Osteocyte (in vitro differentiated cells): Measurements from ENCODE around the gene RAPGEF5. TPM values are rescaled to one million over a fixed set of nuclear protein-coding genes. Genes with fewer than 3 reads are reported as not detected.

Experiments
- DNase-seq: peaks from one replicate; pipeline ENCODE4 v3.0.0; 2021; ENCODE audit warnings: mixed read lengths; ENCODE audit not compliant: unreplicated experiment; ENCODE audit errors: extremely low spot score
- H3K27ac Mint-ChIP-seq: one replicate; pipeline ENCODE4 v1.8.0; 2021; ENCODE audit warnings: mild to moderate bottlenecking, mixed read lengths; ENCODE audit not compliant: unreplicated experiment
- H3K27me3 Mint-ChIP-seq: one replicate; pipeline ENCODE4 v1.8.0; 2021; ENCODE audit warnings: mixed read lengths; ENCODE audit not compliant: unreplicated experiment
- H3K36me3 Mint-ChIP-seq: one replicate; pipeline ENCODE4 v1.8.0; 2021; ENCODE audit warnings: mixed read lengths; ENCODE audit not compliant: unreplicated experiment
- H3K4me1 Mint-ChIP-seq: one replicate; pipeline ENCODE4 v1.8.0; 2021; ENCODE audit warnings: mixed read lengths; ENCODE audit not compliant: unreplicated experiment
- H3K4me3 Mint-ChIP-seq: one replicate; pipeline ENCODE4 v1.8.0; 2021; ENCODE audit warnings: mild to moderate bottlenecking, moderate library complexity, mixed read lengths; ENCODE audit not compliant: unreplicated experiment
- H3K9me3 Mint-ChIP-seq: one replicate; pipeline ENCODE4 v1.8.0; 2021; ENCODE audit warnings: mixed read lengths; ENCODE audit not compliant: unreplicated experiment
- CTCF ChIP-seq: fragments of 200-600 bp; sonication (generic); IDR thresholded peaks from 2 replicates; pipeline ENCODE4 v1.5.0; 2021; ENCODE audit warnings: antibody characterized with exemption, mild to moderate bottlenecking, moderate library complexity
- total RNA-seq: library from RNA; stranded (reverse); gene quantifications from 2 replicates; pipeline ENCODE4 v1.2.1, GENCODE V29; 2021

Gene RAPGEF5
- total RNA-seq, 1 donor from 2014 or later, result 0.27 TPM

GRCh38 chr7:22117222-22117621, 239.7 kb downstream of the RAPGEF5 start:
- no peak for DNase-seq
- Mint-ChIP-seq H3K4me1 (no peaks in the 10 kb centered on the region), H3K36me3 (no peaks in the 10 kb centered on the region), H3K9me3 (no peaks in the 10 kb centered on the region), H3K27ac (no peak overlapping the region), H3K4me3 (no peak overlapping the region), H3K27me3 (peaks cover 7% of the 10 kb centered on the region)
- no peak for TF ChIP-seq CTCF

- no peaks in the 10 kb centered on the region for H3K4me1 Mint-ChIP-seq
- peaks cover 2% of the 10 kb centered on the region for H3K27me3 Mint-ChIP-seq
- H3K27ac Mint-ChIP-seq, result no peak overlapping the region
- no peak for DNase-seq
- H3K4me3 Mint-ChIP-seq, result no peak overlapping the region
- no peaks in the 10 kb centered on the region for H3K36me3 Mint-ChIP-seq
- no peaks in the 10 kb centered on the region for H3K9me3 Mint-ChIP-seq
- no peak for TF ChIP-seq CTCF
Observed at GRCh38 chr7:22116451-22117030, 240.4 kb downstream of the RAPGEF5 start.

DNA sequence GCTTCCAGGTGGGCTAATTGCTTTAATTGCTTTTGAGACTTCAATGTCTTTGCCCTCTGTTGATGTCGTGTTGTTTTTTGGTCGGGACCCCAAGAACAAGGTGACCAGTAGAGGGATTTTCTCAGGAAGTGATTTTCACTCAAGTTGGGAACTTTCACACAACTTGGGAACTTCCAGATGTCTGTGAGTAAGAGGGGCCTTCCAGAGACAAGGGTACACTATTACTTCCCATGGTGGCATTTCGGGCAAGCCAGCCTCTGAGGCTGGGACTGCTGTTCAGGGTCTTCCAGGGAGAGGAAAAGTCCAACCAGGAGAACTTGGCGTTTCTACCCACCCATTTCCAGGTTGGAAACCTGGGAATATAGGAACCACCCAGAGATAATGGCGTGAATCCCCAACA, 241.3 kb downstream of the RAPGEF5 start:
- DNase-seq, result no peak
- Mint-ChIP-seq H3K4me3 (no peak overlapping the region), H3K27ac (no peak overlapping the region), H3K36me3 (no peaks in the 10 kb centered on the region), H3K27me3 (peaks cover 2% of the 10 kb centered on the region), H3K4me1 (no peaks in the 10 kb centered on the region), H3K9me3 (no peaks in the 10 kb centered on the region)
- TF ChIP-seq CTCF, result no peak

GRCh38 chr7:22114440-22114981, 242.4 kb downstream of the RAPGEF5 start:
- Mint-ChIP-seq H3K27ac (no peak overlapping the region), H3K4me1 (no peaks in the 10 kb centered on the region), H3K27me3 (peaks cover 2% of the 10 kb centered on the region), H3K9me3 (no peaks in the 10 kb centered on the region), H3K4me3 (no peak overlapping the region), H3K36me3 (no peaks in the 10 kb centered on the region)
- TF ChIP-seq CTCF, result no peak
- DNase-seq, result no peak

GRCh38 chr7:22113041-22113440, 243.9 kb downstream of the RAPGEF5 start:
- H3K9me3 Mint-ChIP-seq, result no peaks in the 10 kb centered on the region
- TF ChIP-seq CTCF, result no peak

More at GRCh38 chr7:22113041-22113440, 243.9 kb downstream of the RAPGEF5 start:
- no peak overlapping the region for H3K4me3 Mint-ChIP-seq
- no peaks in the 10 kb centered on the region for H3K36me3 Mint-ChIP-seq
- H3K27me3 Mint-ChIP-seq, result peaks cover 2% of the 10 kb centered on the region
- DNase-seq, result no peak
- no peaks in the 10 kb centered on the region for H3K4me1 Mint-ChIP-seq
- H3K27ac Mint-ChIP-seq, result no peak overlapping the region
